Testis (tissue), 3 donors: Measurements from ENCODE around the gene CMPK2. TPM values are rescaled to one million over a fixed set of nuclear protein-coding genes. Genes with fewer than 3 reads are reported as not detected.

Source experiments
- DNase-seq: peaks from one replicate; pipeline ENCODE4 v3.0.0-alpha.2; 2019
- H3K27ac ChIP-seq, 2 donors: fragments of 200-600 bp; sonication (generic); one replicate each; pipeline ENCODE4 v1.5.1; 2019
- H3K27me3 ChIP-seq: fragments of 200-600 bp; sonication (generic); one replicate; pipeline ENCODE4 v1.5.1; 2019
- H3K36me3 ChIP-seq: fragments of 200-600 bp; sonication (generic); one replicate; pipeline ENCODE4 v1.5.1; 2017; ENCODE audit warnings: low read depth; ENCODE audit errors: missing control alignments
- H3K4me1 ChIP-seq: fragments of 200-600 bp; sonication (generic); one replicate; pipeline ENCODE4 v1.5.1; 2019
- H3K4me3 ChIP-seq, 2 donors: fragments of 200-600 bp; sonication (generic); one replicate each; pipeline ENCODE4 v1.5.1; 2017 to 2019
- H3K9me3 ChIP-seq: fragments of 200-600 bp; sonication (generic); one replicate; pipeline ENCODE4 v1.5.1; 2017
- CTCF ChIP-seq, 3 experiments: fragments of 450-650 bp in 2 of 3; fragments of 200-600 bp in 1 of 3; sonication (generic) in 1 of 3; IDR thresholded peaks; one replicate each; pipeline ENCODE4 v1.5.1; 2016 to 2019; ENCODE audit warnings: antibody characterized with exemption in 3 of 3, mild to moderate bottlenecking in 2 of 3, moderate library complexity in 1 of 3
- POLR2A ChIP-seq: fragments of 450-650 bp; IDR thresholded peaks from one replicate; pipeline ENCODE4 v1.6.1; 2017; ENCODE audit warnings: antibody characterized with exemption, mild to moderate bottlenecking, moderate library complexity
- WGBS, 2 donors: methylation state at CpG; one replicate each; pipeline ENCODE4 v1.1.5; 2018; 5-methylcytosine and 5-hydroxymethylcytosine counted together
- intact Hi-C: fragments of 100-400 bp; cut with DNase I; formaldehyde crosslinking; loops from one replicate; pipeline ENCODE4 v1.15.1; 2023; ENCODE audit warnings: low total_unique reads
- polyA plus RNA-seq: library from polyadenylated mRNA; stranded (reverse); fragments of 350-450 nt; fragmentation: Illumina TruSeq; extraction: RNeasy Lipid Tissue Mini Kit (QIAGEN cat#74804); gene quantifications from one replicate; pipeline ENCODE4 v1.2.3, GENCODE V29; 2014; ENCODE audit warnings: low read depth, low replicate concordance; ENCODE audit not compliant: insufficient read depth
- total RNA-seq, 2 donors: library from RNA; depleted of rRNA; stranded (reverse); fragments of >200 nt; gene quantifications; one replicate each; pipeline ENCODE4 v1.2.3, GENCODE V29; 2016

CMPK2 gene
- total and polyA plus RNA-seq, 3 donors from 2014 or later: 11.1 to 16.1 (median 15.4) TPM

- 71 to 75% methylated on average over 21 of the region's 21 CpGs for WGBS, 2 donors
- Histone ChIP-seq H3K9me3 (no peaks in the 10 kb centered on the region), H3K4me1 (no peaks in the 10 kb centered on the region), H3K36me3 (no peaks in the 10 kb centered on the region), H3K4me3 (peak overlapping the region in 1 of 2 donors; percentile 24), H3K27ac (no peak overlapping the region), H3K27me3 (no peaks in the 10 kb centered on the region)
- TF ChIP-seq POLR2A (no peak), CTCF (IDR thresholded peaks at IDR 0.05) (no peak)
- intact Hi-C loops: no loop called here
- DNase-seq: peak; percentile 20
Measured at GRCh38 chr2:6820903-6821584, 44.7 kb downstream of the CMPK2 start.

- DNase-seq: no peak
- no peaks in the 10 kb centered on the region for H3K9me3 ChIP-seq
- no peaks in the 10 kb centered on the region for H3K4me1 ChIP-seq
- intact Hi-C loops: no loop called here
- no peaks in the 10 kb centered on the region for H3K27me3 ChIP-seq
- no peak overlapping the region for H3K27ac ChIP-seq
- H3K36me3 ChIP-seq: no peaks in the 10 kb centered on the region
- WGBS, 2 donors: 65 to 66% methylated on average over 5 of the region's 5 CpGs
- no peak overlapping the region for H3K4me3 ChIP-seq
- TF ChIP-seq POLR2A (no peak), CTCF (IDR thresholded peaks at IDR 0.05) (no peak)
Measured at GRCh38 chr2:6820236-6820635, 45.5 kb downstream of the CMPK2 start.

GRCh38 chr2:6819668-6820067 is 46.0 kb downstream of the CMPK2 start:
- WGBS, 2 donors: 75 to 81% methylated on average over 3 of the region's 3 CpGs
- no peaks in the 10 kb centered on the region for H3K9me3 ChIP-seq
- H3K36me3 ChIP-seq: no peaks in the 10 kb centered on the region
- no peak for DNase-seq
- intact Hi-C loops: no loop called here
- H3K27me3 ChIP-seq: no peaks in the 10 kb centered on the region
- no peaks in the 10 kb centered on the region for H3K4me1 ChIP-seq
- no peak overlapping the region for H3K27ac ChIP-seq
- no peak overlapping the region for H3K4me3 ChIP-seq
- no peak for TF ChIP-seq CTCF (IDR thresholded peaks at IDR 0.05)
- TF ChIP-seq POLR2A: no peak

GRCh38 chr2:6818012-6818411 is 47.7 kb downstream of the CMPK2 start:
- 79 to 84% methylated on average over 5 of the region's 5 CpGs for WGBS, 2 donors
- TF ChIP-seq POLR2A (no peak), CTCF (IDR thresholded peaks at IDR 0.05) (no peak)
- intact Hi-C loops: no loop called here
- H3K4me3 ChIP-seq: no peak overlapping the region
- H3K27ac ChIP-seq: no peak overlapping the region
- H3K4me1 ChIP-seq: no peaks in the 10 kb centered on the region
- H3K27me3 ChIP-seq: no peaks in the 10 kb centered on the region
- DNase-seq: no peak
- no peaks in the 10 kb centered on the region for H3K9me3 ChIP-seq
- no peaks in the 10 kb centered on the region for H3K36me3 ChIP-seq

- WGBS, 2 donors: 91 to 94% methylated on average over 5 of the region's 5 CpGs
- TF ChIP-seq CTCF (IDR thresholded peaks at IDR 0.05) (no peak), POLR2A (no peak)
- DNase-seq: no peak
- Histone ChIP-seq H3K9me3 (no peaks in the 10 kb centered on the region), H3K27ac (no peak overlapping the region), H3K27me3 (no peaks in the 10 kb centered on the region), H3K4me3 (no peak overlapping the region), H3K4me1 (no peaks in the 10 kb centered on the region), H3K36me3 (no peaks in the 10 kb centered on the region)
- intact Hi-C loops: no loop called here
Measured at GRCh38 chr2:6814869-6815268, 50.8 kb downstream of the CMPK2 start.
